Calu3 (cell line): ENCODE measurements around the gene IL9R. TPM values are rescaled to one million over a fixed set of nuclear protein-coding genes. Genes with fewer than 3 reads are reported as not detected.
"Not testable (repeated sequence)": the region's sequence is repeated elsewhere in the genome, so short reads cannot be mapped to it uniquely, and the experiment has no call there.

ENCODE experiments used
- BruUV-seq: library from RNA; stranded (reverse); fragments of 400-500 nt; replicated peaks from 2 replicates; lab custom pipeline; 2021; lab: Mats Ljungman, UMichigan
- CTCF ChIA-PET: fragments of 300-600 bp; sonication (Branson Sonifier 250); formaldehyde crosslinking; loops from one replicate; lab custom pipeline; 2022; ENCODE audit warnings: antibody characterized with exemption; lab: Charles Lee
- DNase-seq: peaks from one replicate; pipeline ENCODE4 v3.0.0; 2022
- H3K27ac Mint-ChIP-seq: one replicate; pipeline ENCODE4 v1.8.0; 2022; ENCODE audit warnings: mixed read lengths; ENCODE audit not compliant: unreplicated experiment
- H3K27me3 Mint-ChIP-seq: one replicate; pipeline ENCODE4 v1.8.0; 2022; ENCODE audit warnings: mixed read lengths; ENCODE audit not compliant: unreplicated experiment
- H3K36me3 Mint-ChIP-seq: one replicate; pipeline ENCODE4 v1.8.0; 2022; ENCODE audit warnings: mild to moderate bottlenecking, moderate library complexity, mixed read lengths; ENCODE audit not compliant: insufficient read depth, unreplicated experiment
- H3K4me1 Mint-ChIP-seq: one replicate; pipeline ENCODE4 v1.8.0; 2022; ENCODE audit warnings: mild to moderate bottlenecking, low read depth, mixed read lengths; ENCODE audit not compliant: unreplicated experiment
- H3K4me3 Mint-ChIP-seq: one replicate; pipeline ENCODE4 v1.8.0; 2022; ENCODE audit warnings: mild to moderate bottlenecking, low read depth, moderate library complexity, mixed read lengths; ENCODE audit not compliant: unreplicated experiment
- H3K9me3 Mint-ChIP-seq: one replicate; pipeline ENCODE4 v1.8.0; 2022; ENCODE audit warnings: low read depth, mixed read lengths; ENCODE audit not compliant: unreplicated experiment
- CTCF ChIP-seq: fragments of 200-600 bp; IDR thresholded peaks from one replicate; pipeline ENCODE4 v1.8.0; 2022; ENCODE audit warnings: antibody characterized with exemption; ENCODE audit not compliant: unreplicated experiment
- intact Hi-C: fragments of 100-400 bp; cut with micrococcal nuclease; formaldehyde crosslinking; loops from one replicate; pipeline ENCODE4 v1.10.0; 2022; ENCODE audit not compliant: unreplicated experiment
- total RNA-seq: library from RNA; stranded (reverse); gene quantifications from 2 replicates; pipeline ENCODE4 v1.2.3, GENCODE V29; 2022

Gene IL9R
- total RNA-seq, 1 experiment from 2014 or later = not detected

DNA sequence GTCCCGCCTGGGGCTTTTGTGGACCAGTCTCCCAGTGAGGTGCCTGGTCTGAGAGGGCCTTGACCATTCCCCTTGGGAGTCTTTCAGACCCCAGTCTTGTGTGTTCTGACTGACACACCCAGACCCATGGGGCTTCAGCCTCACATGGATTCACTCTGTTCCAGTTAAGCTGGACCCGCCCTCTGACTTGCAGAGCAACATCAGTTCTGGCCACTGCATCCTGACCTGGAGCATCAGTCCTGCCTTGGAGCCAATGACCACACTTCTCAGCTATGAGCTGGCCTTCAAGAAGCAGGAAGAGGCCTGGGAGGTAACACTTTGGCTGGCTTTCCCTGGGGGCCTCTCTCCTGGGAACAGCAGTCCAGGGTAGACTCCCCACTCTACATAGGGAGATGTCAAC is 6.8 kb downstream of the IL9R start:
- no peaks in the 10 kb centered on the region for H3K27me3 Mint-ChIP-seq
- no peak overlapping the region for H3K27ac Mint-ChIP-seq
- TF ChIP-seq CTCF = no peak
- H3K4me1 Mint-ChIP-seq = no peaks in the 10 kb centered on the region
- H3K36me3 Mint-ChIP-seq = no peaks in the 10 kb centered on the region
- intact Hi-C loops = no loop called here
- H3K4me3 Mint-ChIP-seq = no peak overlapping the region
- no peak for DNase-seq
- CTCF ChIA-PET = no interaction called here
- H3K9me3 Mint-ChIP-seq = no peaks in the 10 kb centered on the region
- BruUV-seq = no TSS peak

- no peak overlapping the region for H3K4me3 Mint-ChIP-seq
- no peak overlapping the region for H3K27ac Mint-ChIP-seq
- no peaks in the 10 kb centered on the region for H3K36me3 Mint-ChIP-seq
- DNase-seq = no peak
- no peaks in the 10 kb centered on the region for H3K9me3 Mint-ChIP-seq
- H3K4me1 Mint-ChIP-seq = no peaks in the 10 kb centered on the region
- no TSS peak for BruUV-seq
- CTCF ChIA-PET = no interaction called here
- H3K27me3 Mint-ChIP-seq = no peaks in the 10 kb centered on the region
- TF ChIP-seq CTCF = no peak
- intact Hi-C loops = no loop called here
Measured at GRCh38 chrX:156004740-156005139, 7.2 kb downstream of the IL9R start.

- no peaks in the 10 kb centered on the region for H3K27me3 Mint-ChIP-seq
- CTCF ChIA-PET = no interaction called here
- no peak overlapping the region for H3K27ac Mint-ChIP-seq
- no TSS peak for BruUV-seq
- DNase-seq = no peak
- no peak for TF ChIP-seq CTCF
- no peaks in the 10 kb centered on the region for H3K9me3 Mint-ChIP-seq
- H3K36me3 Mint-ChIP-seq = no peaks in the 10 kb centered on the region
- intact Hi-C loops = no loop called here
- no peak overlapping the region for H3K4me3 Mint-ChIP-seq
- H3K4me1 Mint-ChIP-seq = no peaks in the 10 kb centered on the region
Measured at GRCh38 chrX:156005144-156005543, 7.6 kb downstream of the IL9R start.

DNA sequence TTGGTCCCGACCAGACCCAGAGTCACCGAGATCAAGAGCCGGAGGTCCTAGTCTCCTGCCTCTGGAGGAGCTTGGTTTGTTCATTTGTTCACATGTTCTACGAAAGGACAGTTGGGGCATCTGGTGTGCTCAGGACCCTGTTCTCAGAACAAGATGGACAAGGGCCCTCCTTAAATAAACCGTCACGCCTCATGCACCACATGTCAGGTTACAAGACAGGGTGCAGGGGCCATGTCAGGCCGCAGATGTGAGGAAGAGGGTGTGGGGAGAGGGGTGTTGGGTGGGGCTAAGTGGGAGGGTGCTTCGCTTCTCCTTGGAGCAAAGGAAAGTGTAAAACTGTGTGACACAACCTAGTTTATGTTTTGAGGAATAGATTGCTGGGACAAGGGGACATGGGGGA is 9.0 kb downstream of the IL9R start:
- H3K4me1 Mint-ChIP-seq, H3K4me3 Mint-ChIP-seq, CTCF ChIA-PET, H3K36me3 Mint-ChIP-seq, intact Hi-C loops, H3K9me3 Mint-ChIP-seq, H3K27me3 Mint-ChIP-seq, BruUV-seq, DNase-seq, H3K27ac Mint-ChIP-seq: not testable (repeated sequence)

DNA sequence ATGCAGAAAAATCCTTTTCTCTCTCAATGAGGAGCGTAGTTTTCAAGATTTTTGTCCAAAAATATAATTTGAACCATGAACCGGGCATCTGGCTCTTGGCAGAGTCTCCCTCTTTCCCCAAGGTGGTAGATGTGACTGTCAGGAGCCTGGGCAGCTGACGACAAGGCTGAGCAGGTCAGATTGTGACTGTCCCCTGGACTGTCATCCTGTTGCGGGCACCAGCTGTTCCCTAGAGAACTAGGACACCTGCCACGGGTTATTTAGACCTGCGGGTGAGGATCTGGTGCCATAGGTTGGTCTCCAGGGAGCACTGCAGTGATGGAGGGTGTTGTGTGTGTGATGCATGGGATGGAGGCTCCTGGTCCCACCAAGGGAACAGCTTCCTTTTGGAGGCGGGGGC is 10.9 kb downstream of the IL9R start:
- H3K4me1 Mint-ChIP-seq, H3K4me3 Mint-ChIP-seq, DNase-seq, H3K27me3 Mint-ChIP-seq, CTCF ChIA-PET, H3K36me3 Mint-ChIP-seq, BruUV-seq, H3K27ac Mint-ChIP-seq, H3K9me3 Mint-ChIP-seq, intact Hi-C loops: not testable (repeated sequence)
